Measurements from ENCODE around the gene DDIT3.

DDIT3 gene

GRCh38 chr12:57470286-57470969 is 49.9 kb downstream of the DDIT3 start:
- H3K27me3 ChIP-seq (ENCODE audit: insufficient read depth, poor library complexity, severe bottlenecking) = peaks cover 38% of the 10 kb centered on the region
- no peaks in the 10 kb centered on the region for H3K4me1 ChIP-seq (ENCODE audit: insufficient read depth, poor library complexity, severe bottlenecking)
- no peak overlapping the region for H3K4me3 ChIP-seq (ENCODE audit: severe bottlenecking)
- TF ChIP-seq, protein P1, sequence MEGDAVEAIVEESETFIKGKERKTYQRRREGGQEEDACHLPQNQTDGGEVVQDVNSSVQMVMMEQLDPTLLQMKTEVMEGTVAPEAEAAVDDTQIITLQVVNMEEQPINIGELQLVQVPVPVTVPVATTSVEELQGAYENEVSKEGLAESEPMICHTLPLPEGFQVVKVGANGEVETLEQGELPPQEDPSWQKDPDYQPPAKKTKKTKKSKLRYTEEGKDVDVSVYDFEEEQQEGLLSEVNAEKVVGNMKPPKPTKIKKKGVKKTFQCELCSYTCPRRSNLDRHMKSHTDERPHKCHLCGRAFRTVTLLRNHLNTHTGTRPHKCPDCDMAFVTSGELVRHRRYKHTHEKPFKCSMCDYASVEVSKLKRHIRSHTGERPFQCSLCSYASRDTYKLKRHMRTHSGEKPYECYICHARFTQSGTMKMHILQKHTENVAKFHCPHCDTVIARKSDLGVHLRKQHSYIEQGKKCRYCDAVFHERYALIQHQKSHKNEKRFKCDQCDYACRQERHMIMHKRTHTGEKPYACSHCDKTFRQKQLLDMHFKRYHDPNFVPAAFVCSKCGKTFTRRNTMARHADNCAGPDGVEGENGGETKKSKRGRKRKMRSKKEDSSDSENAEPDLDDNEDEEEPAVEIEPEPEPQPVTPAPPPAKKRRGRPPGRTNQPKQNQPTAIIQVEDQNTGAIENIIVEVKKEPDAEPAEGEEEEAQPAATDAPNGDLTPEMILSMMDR (IDR thresholded peaks at IDR 0.05; ENCODE audit: poor library complexity, severe bottlenecking) = no peak
- no peaks in the 10 kb centered on the region for H3K9me3 ChIP-seq (ENCODE audit: severe bottlenecking)
- ATAC-seq (ENCODE audit: low read depth) (no peak), DNase-seq (ENCODE audit: low spot score) (no peak)
- no peaks in the 10 kb centered on the region for H3K36me3 ChIP-seq (ENCODE audit: low read depth)
- no peak overlapping the region for H3K27ac ChIP-seq (ENCODE audit: poor library complexity, severe bottlenecking)

DNA sequence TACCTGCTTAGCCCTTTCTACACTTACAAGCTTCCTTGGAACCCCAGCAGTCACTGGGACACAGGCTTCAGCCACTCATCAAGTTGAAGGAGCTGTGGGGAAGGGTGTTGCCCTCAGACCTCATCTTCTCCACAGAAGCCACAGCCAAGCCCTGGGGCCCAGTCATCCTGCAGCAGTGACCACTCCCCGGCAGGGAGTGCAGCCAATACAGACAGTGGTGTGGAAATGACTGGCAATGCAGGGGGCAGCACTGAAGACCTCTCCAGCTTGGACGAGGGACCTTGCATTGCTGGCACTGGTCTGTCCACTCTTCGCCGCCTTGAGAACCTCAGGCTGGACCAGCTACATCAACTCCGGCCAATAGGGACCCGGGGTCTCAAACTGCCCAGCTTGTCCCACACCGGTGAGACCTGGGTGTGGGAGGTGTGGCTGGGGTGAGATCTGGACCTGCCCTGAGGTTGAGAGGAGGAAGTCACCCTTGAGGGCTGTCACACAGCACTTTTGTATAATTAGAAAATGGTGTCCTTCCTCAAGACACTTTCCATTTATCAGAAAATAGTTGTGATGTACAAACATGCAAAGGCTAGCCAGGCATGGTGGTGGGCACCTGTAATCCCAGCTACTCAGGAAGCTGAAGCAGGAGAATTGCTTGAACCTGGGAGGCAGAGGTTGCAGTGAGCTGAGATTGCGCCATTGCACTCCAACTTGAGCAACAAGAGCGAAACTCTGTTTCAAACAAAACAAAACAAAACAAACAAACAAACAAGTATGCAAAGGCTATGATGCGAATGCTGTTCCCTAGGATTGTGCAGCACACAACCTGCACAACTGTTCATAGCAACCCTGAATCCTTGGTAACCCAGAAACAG is 50.8 kb downstream of the DDIT3 start:
- ATAC-seq (ENCODE audit: low read depth) = no peak
- Histone ChIP-seq H3K4me3 (ENCODE audit: severe bottlenecking) (no peak overlapping the region), H3K9me3 (ENCODE audit: severe bottlenecking) (no peaks in the 10 kb centered on the region), H3K27me3 (ENCODE audit: insufficient read depth, poor library complexity, severe bottlenecking) (peaks cover 29% of the 10 kb centered on the region), H3K27ac (ENCODE audit: poor library complexity, severe bottlenecking) (no peak overlapping the region), H3K4me1 (ENCODE audit: insufficient read depth, poor library complexity, severe bottlenecking) (no peaks in the 10 kb centered on the region), H3K36me3 (ENCODE audit: low read depth) (no peaks in the 10 kb centered on the region)
- TF ChIP-seq, protein P1 (IDR thresholded peaks at IDR 0.05; ENCODE audit: poor library complexity, severe bottlenecking) = no peak
- no peak for DNase-seq (ENCODE audit: low spot score)

GRCh38 chr12:57467915-57468314 is 52.4 kb downstream of the DDIT3 start:
- Histone ChIP-seq H3K4me3 (ENCODE audit: severe bottlenecking) (no peak overlapping the region), H3K36me3 (ENCODE audit: low read depth) (no peaks in the 10 kb centered on the region)

DNA sequence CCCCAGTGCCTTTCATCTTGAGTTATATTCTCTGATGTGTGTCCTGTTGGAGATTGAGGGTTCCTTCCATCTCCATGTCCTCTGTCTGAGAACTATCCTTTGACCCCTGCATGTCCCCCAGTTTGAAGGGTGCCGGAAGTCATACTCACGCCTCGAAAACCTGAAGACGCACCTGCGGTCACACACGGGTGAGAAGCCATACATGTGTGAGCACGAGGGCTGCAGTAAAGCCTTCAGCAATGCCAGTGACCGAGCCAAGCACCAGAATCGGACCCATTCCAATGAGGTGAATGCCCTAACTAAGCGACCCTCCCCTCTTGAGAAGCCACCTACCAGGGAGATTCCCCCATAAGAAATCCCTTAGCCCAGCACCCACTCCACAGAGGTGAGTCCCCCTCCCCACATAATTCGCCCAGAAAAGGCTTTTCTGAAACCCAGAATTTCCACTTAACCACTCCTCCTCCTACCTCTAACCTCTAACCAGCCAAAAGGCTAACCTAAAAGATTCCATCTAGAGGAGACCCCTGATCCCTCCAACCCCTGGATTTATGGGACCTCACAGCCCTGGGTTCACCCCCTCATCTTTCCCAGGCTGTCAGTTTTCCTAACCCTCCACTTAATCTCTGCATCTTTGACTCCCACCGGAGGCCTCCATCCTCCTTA is 53.0 kb downstream of the DDIT3 start:
- H3K9me3 ChIP-seq (ENCODE audit: severe bottlenecking) = no peaks in the 10 kb centered on the region
- no peaks in the 10 kb centered on the region for H3K36me3 ChIP-seq (ENCODE audit: low read depth)
- TF ChIP-seq, protein P1 (IDR thresholded peaks at IDR 0.05; ENCODE audit: poor library complexity, severe bottlenecking) = no peak
- DNase-seq (ENCODE audit: low spot score) (no peak), ATAC-seq (ENCODE audit: low read depth) (no peak)
- H3K27ac ChIP-seq (ENCODE audit: poor library complexity, severe bottlenecking) = no peak overlapping the region
- no peaks in the 10 kb centered on the region for H3K4me1 ChIP-seq (ENCODE audit: insufficient read depth, poor library complexity, severe bottlenecking)
- H3K4me3 ChIP-seq (ENCODE audit: severe bottlenecking) = no peak overlapping the region
- H3K27me3 ChIP-seq (ENCODE audit: insufficient read depth, poor library complexity, severe bottlenecking) = peaks cover 7% of the 10 kb centered on the region

More at GRCh38 chr12:57467915-57468314, 52.4 kb downstream of the DDIT3 start:
- DNase-seq (ENCODE audit: low spot score) (no peak), ATAC-seq (ENCODE audit: low read depth) (no peak)
- TF ChIP-seq, protein P1 (IDR thresholded peaks at IDR 0.05; ENCODE audit: poor library complexity, severe bottlenecking) = no peak
- peaks cover 13% of the 10 kb centered on the region for H3K27me3 ChIP-seq (ENCODE audit: insufficient read depth, poor library complexity, severe bottlenecking)
- no peak overlapping the region for H3K27ac ChIP-seq (ENCODE audit: poor library complexity, severe bottlenecking)
- H3K9me3 ChIP-seq (ENCODE audit: severe bottlenecking) = no peaks in the 10 kb centered on the region
- no peaks in the 10 kb centered on the region for H3K4me1 ChIP-seq (ENCODE audit: insufficient read depth, poor library complexity, severe bottlenecking)
